HepG2 (cell line): ENCODE measurements around the gene CPT1B. TPM values are rescaled to one million over a fixed set of nuclear protein-coding genes. Genes with fewer than 3 reads are reported as not detected.

Experiments used
- ATAC-seq: fragments of 200-7000 bp; cut with Tn5 transposase; 3 replicates; pipeline ENCODE4 v1.9.1; 2020; ENCODE audit warnings: mild to moderate bottlenecking, moderate library complexity
- BruUV-seq: library from RNA; stranded (reverse); fragments of 400-500 nt; replicated peaks from 2 replicates; lab custom pipeline; 2021; lab: Mats Ljungman, UMichigan
- CTCF ChIA-PET: fragments of 300-600 bp; formaldehyde crosslinking; extraction: SDS; loops from one replicate; lab custom pipeline; 2021; ENCODE audit warnings: low total read pairs, inconsistent platforms, low intra/inter-chr PET ratio; lab: Yijun Ruan, JAX
- POLR2A ChIA-PET: fragments of 350-600 bp; sonication (Branson Sonifier 250); formaldehyde crosslinking; loops from one replicate; lab custom pipeline; 2020; ENCODE audit warnings: antibody characterized with exemption, inconsistent platforms; lab: Yijun Ruan, JAX
- DNase-seq: peaks from one replicate; pipeline ENCODE4 v3.0.0-alpha.2; 2015; ENCODE audit warnings: low spot score
- FAIRE-seq: peaks from 3 replicates; lab custom pipeline; 2011; peaks lifted over from hg19 to GRCh38; lab: Jason Lieb, UNC
- H2AFZ ChIP-seq: one replicate; pipeline ENCODE4 v1.6.1; 2011; ENCODE audit warnings: low read length, inconsistent platforms
- H3K27ac ChIP-seq: fragments of 300-600 bp; 3 replicates; pipeline ENCODE4 v1.8.0; 2011; ENCODE audit warnings: mixed run types, mild to moderate bottlenecking, mixed read lengths, low read length, inconsistent platforms; ENCODE audit not compliant: insufficient read depth; ENCODE audit errors: extremely low read length
- H3K27me3 ChIP-seq, 2 experiments: fragments of 200-600 bp in 1 of 2; 2 replicates in 1 of 2; 3 replicates in 1 of 2; pipeline versions ENCODE4 v1.6.0 to v1.8.0; 2011; ENCODE audit warnings: low read length in 2 of 2, mild to moderate bottlenecking in 2 of 2, moderate library complexity in 2 of 2, inconsistent platforms in 1 of 2; ENCODE audit not compliant: insufficient read depth in 2 of 2, control insufficient read depth in 1 of 2
- H3K36me3 ChIP-seq, 2 experiments: fragments of 200-600 bp in 1 of 2; replicated peaks in 1 of 2; 2 replicates in 1 of 2; 3 replicates in 1 of 2; pipeline versions ENCODE4 v1.5.1 to v1.8.0; 2011; ENCODE audit warnings: low read length in 2 of 2, inconsistent platforms in 1 of 2; ENCODE audit not compliant: insufficient read depth in 2 of 2, control insufficient read depth in 1 of 2
- H3K4me1 ChIP-seq: 2 replicates; pipeline ENCODE4 v1.5.1; 2012; ENCODE audit warnings: low read length, inconsistent platforms; ENCODE audit not compliant: insufficient read depth
- H3K4me2 ChIP-seq: 2 replicates; pipeline ENCODE4 v1.6.0; 2011; ENCODE audit warnings: low read depth, low read length, inconsistent platforms
- H3K4me3 ChIP-seq, 3 experiments: fragments of 200-600 bp in 1 of 3; sonication (generic), shearing (Covaris generic) in 1 of 3; replicated peaks in 1 of 3; 2 replicates each; pipeline ENCODE4 v1.5.1; 2011 to 2016; ENCODE audit warnings: low read length in 3 of 3, inconsistent platforms in 2 of 3, low read depth in 2 of 3, mild to moderate bottlenecking in 2 of 3, control low read depth in 1 of 3, mixed read lengths in 1 of 3; ENCODE audit not compliant: insufficient read depth in 1 of 3
- H3K79me2 ChIP-seq: one replicate; pipeline ENCODE4 v1.6.1; 2011; ENCODE audit warnings: low read length, inconsistent platforms; ENCODE audit not compliant: insufficient read depth
- H3K9ac ChIP-seq: 2 replicates; pipeline ENCODE4 v1.6.0; 2011; ENCODE audit warnings: mild to moderate bottlenecking, low read depth, low read length, inconsistent platforms; ENCODE audit not compliant: insufficient read depth
- H3K9me3 ChIP-seq: 2 replicates; pipeline ENCODE4 v1.5.1; 2012; ENCODE audit warnings: mild to moderate bottlenecking, low read length
- H4K20me1 ChIP-seq: 2 replicates; pipeline ENCODE4 v1.6.0; 2011; ENCODE audit warnings: inconsistent platforms, mild to moderate bottlenecking, low read length, moderate library complexity; ENCODE audit not compliant: insufficient read depth
- MNT ChIP-seq: fragments of 450-650 bp; IDR thresholded peaks from 2 replicates; pipeline ENCODE4 v1.6.1; 2016
- ZNF414 ChIP-seq: sonication (generic); formaldehyde crosslinking; IDR thresholded peaks from 2 replicates; pipeline ENCODE4 v1.5.0; 2020; ENCODE audit warnings: missing genetic modification reagents
- ZNF451 ChIP-seq: sonication (generic); formaldehyde crosslinking; IDR thresholded peaks from 2 replicates; pipeline ENCODE4 v1.5.0; 2020; ENCODE audit warnings: mild to moderate bottlenecking, missing genetic modification reagents
- WGBS: methylation state at CpG from one replicate; pipeline ENCODE4 v1.1.6; 2017; ENCODE audit warnings: low lambda C conversion rate; 5-methylcytosine and 5-hydroxymethylcytosine counted together
- in situ Hi-C: cut with HindIII; loops from 2 replicates; pipeline ENCODE4 v1.10.0; 2017; ENCODE audit warnings: low pct_unique_long_range_greater_than_20kb; ENCODE audit not compliant: extremely low pct_ligation_motif_present
- intact Hi-C: fragments of 100-400 bp; cut with micrococcal nuclease; formaldehyde crosslinking; loops from one replicate; pipeline ENCODE4 v1.10.0; 2022; ENCODE audit not compliant: unreplicated experiment
- polyA plus RNA-seq, 8 experiments: library from polyadenylated mRNA; depleted of rRNA in 3 of 8; stranded (reverse) in 7 of 8; unstranded in 1 of 8; fragments of >200 nt; fragmentation: Illumina TruSeq in 4 of 8; extraction: Trizol in 4 of 8; gene quantifications; 2 replicates each; pipeline versions ENCODE4 v1.2.1 to v1.2.3, GENCODE V29; 2011 to 2016; ENCODE audit warnings: low read depth in 4 of 8, missing spikeins in 1 of 8, mixed read lengths in 1 of 8; ENCODE audit not compliant: insufficient read depth in 1 of 8
- total RNA-seq, 5 experiments: library from RNA; depleted of rRNA; stranded (reverse); fragments of >200 nt; fragmentation: Illumina TruSeq; extraction: Trizol; gene quantifications; 2 replicates each; pipeline ENCODE4 v1.2.3, GENCODE V29; 2016; ENCODE audit warnings: low read depth in 1 of 5

CPT1B gene
- total and polyA plus RNA-seq, 2 of the 13 experiments (the other 11 are each of a cell fraction or from before 2014, with no cell fraction given): 9.2 to 19.5 TPM

GRCh38 chr22:50546326-50547262 is 31.6 kb downstream of the CPT1B start:
- H2AFZ ChIP-seq: no peak overlapping the region
- DNase-seq (no peak), ATAC-seq (peak; percentile 38), FAIRE-seq (no peak)
- H3K9ac ChIP-seq: no peak overlapping the region
- in situ Hi-C loops: no loop called here
- BruUV-seq: no TSS peak
- H3K4me3 ChIP-seq: peak overlapping the region in 2 of 3 experiments; percentile 33 to 48; a peak in 3 of 6 replicates
- no peaks in the 10 kb centered on the region for H3K9me3 ChIP-seq
- intact Hi-C loops: no loop called here
- H3K4me2 ChIP-seq: peak overlapping the region; percentile 45; the same call in 1 of the 2 replicates
- no peaks in the 10 kb centered on the region for H3K79me2 ChIP-seq
- H3K27me3 ChIP-seq: peaks cover 3 to 30% of the 10 kb centered on the region in 2 experiments
- ChIA-PET POLR2A (interaction anchor here (0.9 to 4.2 kb wide), 13 partner anchors 10 to 284 kb away, joined by 3 to 34 read pairs (median 7); partner anchors contain the start of genes CHKB, LMF2, NCAPH2 and SCO2), CTCF (no interaction called here)
- peaks cover 19% of the 10 kb centered on the region for H3K4me1 ChIP-seq
- WGBS: 68% methylated on average over 31 of the region's 78 CpGs
- TF ChIP-seq ZNF451 (CRISPR knock-in tag) (no peak), MNT (no peak), ZNF414 (CRISPR knock-in tag) (no peak)
- no peak overlapping the region for H3K27ac ChIP-seq
- no peaks in the 10 kb centered on the region for H4K20me1 ChIP-seq
- no peaks in the 10 kb centered on the region for H3K36me3 ChIP-seq
